ENCODE data around the gene SAMD11.

Gene SAMD11

GRCh38 chr1:899636-900317 is 23.9 kb upstream of the SAMD11 start:
- in situ Hi-C loops (cut with HindIII; ENCODE audit: low pct_unique_long_range_greater_than_20kb, low sequenced_read_pairs): no loop called here
- no peak for TF ChIP-seq JUND (IDR thresholded peaks at IDR 0.05; ENCODE audit: low read depth)
- no peak for DNase-seq (ENCODE audit: low read depth in 1 of 2, low spot score in 1 of 2)

DNA sequence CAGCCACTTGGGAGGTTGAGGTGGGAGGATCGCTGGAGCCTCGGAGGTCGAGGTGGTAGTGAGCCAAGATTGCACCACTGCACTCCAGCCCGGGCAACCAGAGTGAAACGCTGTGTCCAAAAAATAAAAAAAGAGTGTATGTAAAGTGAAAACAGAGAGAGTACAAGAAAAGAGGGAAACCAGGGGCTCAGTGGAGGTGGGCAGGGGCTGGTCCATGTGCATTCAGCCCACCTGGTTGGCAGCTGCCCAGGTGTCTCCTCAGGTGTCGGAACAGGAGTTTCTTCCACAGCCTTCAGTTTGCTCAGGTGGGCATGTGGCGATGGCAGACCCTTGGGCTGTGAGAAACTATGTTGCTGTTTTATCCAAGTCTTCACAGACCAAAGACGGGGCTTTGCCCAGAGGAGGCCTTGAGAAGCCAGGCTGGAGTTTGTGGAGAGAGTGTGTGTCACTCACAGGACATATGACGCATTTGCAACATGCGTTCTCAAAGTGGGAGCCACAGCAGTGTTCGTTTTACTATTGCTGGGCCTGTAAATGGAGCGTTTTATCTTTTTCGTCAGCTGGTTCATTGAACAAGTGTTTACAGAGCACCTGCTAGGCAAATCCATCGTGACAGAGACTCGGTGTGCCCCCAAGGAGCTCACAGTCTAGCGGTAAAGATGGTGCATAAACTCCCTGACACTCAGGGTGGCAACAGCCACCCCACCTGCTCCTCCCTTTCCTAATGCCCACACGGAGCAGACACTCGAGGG is 22.4 kb upstream of the SAMD11 start:
- no peak for TF ChIP-seq JUND (IDR thresholded peaks at IDR 0.05; ENCODE audit: low read depth)
- no peak for DNase-seq (ENCODE audit: low read depth in 1 of 2, low spot score in 1 of 2)
- in situ Hi-C loops (cut with HindIII; ENCODE audit: low pct_unique_long_range_greater_than_20kb, low sequenced_read_pairs): no loop called here

DNA sequence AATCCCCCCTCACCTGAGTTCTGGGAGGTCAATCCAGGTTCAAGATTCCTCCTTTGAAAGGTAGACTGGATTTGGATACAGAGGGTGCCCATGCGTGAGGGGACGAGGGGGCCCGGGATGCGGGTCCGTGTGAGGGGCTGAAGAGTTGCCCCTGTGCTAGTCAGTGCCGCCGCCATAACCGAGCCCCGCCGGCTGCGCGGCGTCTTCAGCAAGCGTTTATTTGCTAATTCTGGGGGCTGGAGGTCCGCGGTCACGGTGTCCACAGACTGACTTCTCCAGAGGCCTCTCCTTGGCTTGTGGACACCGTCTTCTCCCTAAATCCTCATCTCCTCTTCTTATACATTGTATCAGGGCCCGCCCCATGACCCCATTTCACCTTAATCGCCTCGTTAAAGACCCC is 20.9 kb upstream of the SAMD11 start:
- no peak for DNase-seq (ENCODE audit: low read depth in 1 of 2, low spot score in 1 of 2)
- in situ Hi-C loops (cut with HindIII; ENCODE audit: low pct_unique_long_range_greater_than_20kb, low sequenced_read_pairs): no loop called here

GRCh38 chr1:903305-903704 is 20.4 kb upstream of the SAMD11 start:
- in situ Hi-C loops (cut with HindIII; ENCODE audit: low pct_unique_long_range_greater_than_20kb, low sequenced_read_pairs): no loop called here
- no peak for TF ChIP-seq JUND (IDR thresholded peaks at IDR 0.05; ENCODE audit: low read depth)
- no peak for DNase-seq (ENCODE audit: low read depth in 1 of 2, low spot score in 1 of 2)

More for the DNA sequence above, 20.9 kb upstream of the SAMD11 start:
- TF ChIP-seq JUND (IDR thresholded peaks at IDR 0.05; ENCODE audit: low read depth): no peak

GRCh38 chr1:903721-904271 is 19.9 kb upstream of the SAMD11 start:
- DNase-seq (ENCODE audit: low read depth in 1 of 2, low spot score in 1 of 2): peak in 1 of 2 experiments; percentile 0
- no peak for TF ChIP-seq JUND (IDR thresholded peaks at IDR 0.05; ENCODE audit: low read depth)
- in situ Hi-C loops (cut with HindIII; ENCODE audit: low pct_unique_long_range_greater_than_20kb, low sequenced_read_pairs): no loop called here

DNA sequence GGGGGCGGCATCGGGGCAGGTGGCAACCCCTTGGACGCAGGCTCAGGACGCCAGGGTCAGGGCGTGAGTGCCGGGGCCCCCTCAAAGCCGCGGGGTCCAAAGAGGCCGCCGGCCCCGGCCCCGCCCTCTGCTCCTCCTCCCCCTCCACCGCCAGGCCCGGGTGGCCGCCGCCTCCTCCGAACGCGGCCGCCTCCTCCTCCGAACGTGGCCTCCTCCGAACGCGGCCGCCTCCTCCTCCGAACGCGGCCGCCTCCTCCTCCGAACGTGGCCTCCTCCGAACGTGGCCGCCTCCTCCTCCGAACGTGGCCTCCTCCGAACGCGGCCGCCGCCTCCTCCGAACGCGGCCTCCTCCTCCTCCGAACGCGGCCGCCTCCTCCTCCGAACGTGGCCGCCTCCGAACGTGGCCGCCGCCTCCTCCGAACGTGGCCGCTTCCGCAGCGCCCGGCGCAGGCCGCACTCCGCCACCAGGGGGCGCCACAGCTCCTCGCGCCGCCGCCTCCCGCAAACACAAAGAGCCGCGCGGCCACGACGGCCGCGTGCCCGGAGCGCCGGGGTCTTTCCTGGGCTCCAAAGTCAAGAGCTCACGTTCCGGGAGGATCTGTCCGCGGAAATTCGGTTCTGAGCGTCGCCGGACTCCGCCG is 19.3 kb upstream of the SAMD11 start:
- DNase-seq (ENCODE audit: low read depth in 1 of 2, low spot score in 1 of 2): peak; percentile 70 to 89
- in situ Hi-C loops (cut with HindIII; ENCODE audit: low pct_unique_long_range_greater_than_20kb, low sequenced_read_pairs): no loop called here
- no peak for TF ChIP-seq JUND (IDR thresholded peaks at IDR 0.05; ENCODE audit: low read depth)

DNA sequence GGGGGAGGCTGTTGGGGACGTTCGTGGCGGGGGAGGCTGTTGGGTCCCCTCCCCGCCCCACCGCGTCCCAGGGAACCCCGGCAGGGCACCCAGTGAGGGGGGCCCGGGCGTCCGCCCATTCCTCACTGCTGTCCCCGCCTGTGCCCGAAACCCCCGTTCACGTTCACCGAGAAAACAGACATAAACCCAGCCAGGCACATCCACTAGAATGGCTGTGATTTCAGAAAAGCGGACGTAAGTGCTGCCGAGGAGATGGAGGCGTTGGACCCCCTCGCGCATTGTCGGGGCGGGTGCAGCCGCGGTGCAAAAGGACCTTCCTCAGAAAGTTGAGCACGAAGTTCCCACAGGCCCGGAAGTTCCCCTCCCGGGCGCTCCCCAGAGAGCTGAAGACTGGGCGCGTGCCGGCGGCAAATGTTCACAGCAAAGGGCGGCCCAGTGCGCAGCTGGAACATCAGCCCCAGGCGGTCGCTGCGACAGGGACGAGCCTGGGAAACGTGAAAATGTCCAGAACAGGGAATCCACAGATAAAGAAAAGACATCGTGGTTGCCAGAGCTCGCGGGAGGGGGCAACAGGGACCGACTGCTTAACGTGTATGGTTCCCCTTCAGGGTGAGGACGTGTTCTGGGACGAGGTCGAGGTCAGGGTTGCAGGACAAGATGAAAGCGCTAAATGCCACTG is 18.5 kb upstream of the SAMD11 start:
- peak in 1 of 2 experiments; percentile 0 for DNase-seq (ENCODE audit: low read depth in 1 of 2, low spot score in 1 of 2)
- in situ Hi-C loops (cut with HindIII; ENCODE audit: low pct_unique_long_range_greater_than_20kb, low sequenced_read_pairs): no loop called here
- TF ChIP-seq JUND (IDR thresholded peaks at IDR 0.05; ENCODE audit: low read depth): no peak

- TF ChIP-seq JUND (IDR thresholded peaks at IDR 0.05; ENCODE audit: low read depth): no peak
- DNase-seq (ENCODE audit: low read depth in 1 of 2, low spot score in 1 of 2): peak in 1 of 2 experiments; percentile 0
- in situ Hi-C loops (cut with HindIII; ENCODE audit: low pct_unique_long_range_greater_than_20kb, low sequenced_read_pairs): no loop called here
Observed at GRCh38 chr1:905811-906599, 17.7 kb upstream of the SAMD11 start.

DNA sequence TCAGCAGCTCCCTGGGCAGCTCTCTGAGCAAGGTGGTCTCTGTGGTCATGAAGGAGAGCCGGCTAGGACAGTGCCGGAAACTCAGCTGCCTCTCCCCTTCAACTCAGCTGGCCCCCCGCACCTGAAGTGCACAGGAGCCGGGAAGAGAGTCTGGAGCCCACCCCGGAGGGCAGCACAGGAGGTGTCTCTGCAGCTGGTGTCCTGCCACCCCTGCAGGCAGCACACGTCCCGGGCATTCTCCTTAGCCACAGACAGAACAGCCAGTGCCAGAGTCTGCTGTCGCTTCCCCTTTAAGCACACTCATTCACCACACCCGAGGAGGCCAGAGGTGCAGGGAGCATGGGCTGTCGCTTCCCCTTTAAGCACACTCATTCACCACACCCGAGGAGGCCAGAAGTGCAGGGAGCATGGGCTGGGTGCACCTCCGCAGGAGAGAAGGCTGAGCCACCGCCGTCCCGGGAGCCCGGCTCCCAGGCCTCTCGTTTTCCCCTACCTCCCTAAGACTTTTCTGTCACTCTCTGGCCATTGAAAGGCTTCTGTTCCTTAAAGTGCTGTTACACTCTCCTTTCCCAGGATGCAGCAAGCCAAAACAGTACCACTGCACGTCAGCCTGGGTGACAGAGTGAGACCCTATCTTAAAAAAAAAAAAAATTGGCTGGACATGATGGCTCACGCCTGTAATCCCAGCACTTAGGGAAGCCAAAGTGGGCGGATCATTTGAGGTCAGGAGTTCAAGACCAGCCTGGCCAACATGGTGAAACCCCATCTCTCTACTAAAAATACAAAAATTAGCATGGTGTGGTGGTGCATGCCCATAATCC is 16.9 kb upstream of the SAMD11 start:
- TF ChIP-seq JUND (IDR thresholded peaks at IDR 0.05; ENCODE audit: low read depth): no peak
- in situ Hi-C loops (cut with HindIII; ENCODE audit: low pct_unique_long_range_greater_than_20kb, low sequenced_read_pairs): no loop called here
- peak; percentile 0 to 57 for DNase-seq (ENCODE audit: low read depth in 1 of 2, low spot score in 1 of 2)

DNA sequence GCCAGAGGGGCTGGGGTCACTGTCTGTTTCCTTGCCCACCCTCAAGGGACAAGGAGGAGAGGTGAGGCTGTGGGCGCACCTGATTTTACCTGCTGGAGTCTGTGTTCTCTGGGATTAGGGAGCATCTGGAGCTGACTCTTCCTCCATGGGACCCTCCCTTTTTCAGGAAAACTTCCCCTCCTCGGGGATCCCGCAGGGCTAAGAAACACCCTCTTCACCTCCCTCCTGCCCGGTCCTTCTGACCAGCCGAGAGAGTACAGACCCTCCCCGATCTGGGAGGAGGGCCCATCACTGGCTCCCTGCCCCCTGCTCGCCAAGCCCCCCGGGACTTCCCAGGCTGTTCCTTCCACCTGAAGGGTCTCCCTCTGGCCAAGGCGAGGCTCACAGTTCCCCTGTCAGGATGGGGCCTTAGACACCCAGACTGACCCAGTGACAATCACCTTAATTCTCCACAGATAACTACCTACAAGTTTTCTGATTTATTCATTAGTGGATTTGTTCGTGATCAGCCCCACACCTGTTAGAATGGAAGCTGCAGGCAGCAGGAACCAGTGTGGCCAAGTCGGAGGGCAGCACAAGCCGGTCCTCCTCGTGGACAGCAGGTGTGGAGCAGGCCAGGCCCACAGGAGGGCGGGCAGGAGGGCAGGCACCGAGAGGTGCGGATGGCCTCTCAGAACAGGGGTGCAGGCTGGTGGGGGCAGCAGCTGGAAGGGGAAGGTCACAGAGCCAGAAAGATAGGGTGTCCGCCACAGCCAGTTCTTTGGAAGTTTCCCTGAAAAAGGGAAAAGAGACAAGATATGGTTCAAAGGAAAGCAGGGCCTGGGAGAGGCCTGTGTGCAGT is 15.9 kb upstream of the SAMD11 start:
- DNase-seq (ENCODE audit: low read depth in 1 of 2, low spot score in 1 of 2): peak in 1 of 2 experiments; percentile 1
- in situ Hi-C loops (cut with HindIII; ENCODE audit: low pct_unique_long_range_greater_than_20kb, low sequenced_read_pairs): no loop called here

More for the DNA sequence above, 15.9 kb upstream of the SAMD11 start:
- no peak for TF ChIP-seq JUND (IDR thresholded peaks at IDR 0.05; ENCODE audit: low read depth)
